ENCODE measurements around the gene SEMA3B.

The SEMA3B gene

GRCh38 chr3:50245251-50245745 lies 23.6 kb upstream of the SEMA3B start:
- H3K27me3 Mint-ChIP-seq, result no peaks in the 10 kb centered on the region
- peaks cover 86% of the 10 kb centered on the region for H3K4me1 Mint-ChIP-seq (ENCODE audit: low read depth)
- peaks cover 7% of the 10 kb centered on the region for H3K36me3 Mint-ChIP-seq (ENCODE audit: low read depth)
- H3K9me3 Mint-ChIP-seq, result no peaks in the 10 kb centered on the region
- H3K27ac Mint-ChIP-seq, result peak overlapping the region; percentile 97
- peak overlapping the region; percentile 80 for H3K4me3 Mint-ChIP-seq

GRCh38 chr3:50245831-50246516 lies 23.0 kb upstream of the SEMA3B start:
- Mint-ChIP-seq H3K27me3 (no peaks in the 10 kb centered on the region), H3K27ac (peak overlapping the region; percentile 97), H3K4me1 (ENCODE audit: low read depth) (peaks cover 88% of the 10 kb centered on the region), H3K9me3 (no peaks in the 10 kb centered on the region), H3K4me3 (peak overlapping the region; percentile 80), H3K36me3 (ENCODE audit: low read depth) (peaks cover 8% of the 10 kb centered on the region)

DNA sequence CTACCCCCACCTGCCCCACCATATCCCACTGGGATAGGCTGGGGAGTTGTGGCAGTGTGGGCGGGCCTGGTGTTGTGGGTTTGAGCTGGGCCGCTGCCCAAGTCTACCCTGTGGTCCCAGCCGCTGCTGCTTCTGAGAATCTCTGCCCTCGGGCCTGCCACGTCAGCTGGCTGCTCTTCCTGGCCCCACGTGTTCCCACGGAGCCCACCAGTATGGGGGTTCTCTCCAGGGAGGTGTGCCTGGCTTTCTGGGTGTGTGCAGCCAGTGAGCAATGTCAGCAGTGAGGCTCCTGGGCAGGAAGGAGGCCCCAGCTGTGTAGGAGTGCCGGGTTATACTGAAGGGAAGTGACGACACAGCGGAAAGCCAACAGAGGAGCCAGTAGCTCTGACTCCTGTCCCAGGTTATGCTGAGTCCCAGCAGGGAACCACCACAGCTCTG lies 22.4 kb upstream of the SEMA3B start:
- Mint-ChIP-seq H3K36me3 (ENCODE audit: low read depth) (peaks cover 12% of the 10 kb centered on the region), H3K9me3 (no peaks in the 10 kb centered on the region), H3K27ac (peak overlapping the region; percentile 97), H3K4me3 (peak overlapping the region; percentile 80), H3K27me3 (no peaks in the 10 kb centered on the region), H3K4me1 (ENCODE audit: low read depth) (peaks cover 88% of the 10 kb centered on the region)

DNA sequence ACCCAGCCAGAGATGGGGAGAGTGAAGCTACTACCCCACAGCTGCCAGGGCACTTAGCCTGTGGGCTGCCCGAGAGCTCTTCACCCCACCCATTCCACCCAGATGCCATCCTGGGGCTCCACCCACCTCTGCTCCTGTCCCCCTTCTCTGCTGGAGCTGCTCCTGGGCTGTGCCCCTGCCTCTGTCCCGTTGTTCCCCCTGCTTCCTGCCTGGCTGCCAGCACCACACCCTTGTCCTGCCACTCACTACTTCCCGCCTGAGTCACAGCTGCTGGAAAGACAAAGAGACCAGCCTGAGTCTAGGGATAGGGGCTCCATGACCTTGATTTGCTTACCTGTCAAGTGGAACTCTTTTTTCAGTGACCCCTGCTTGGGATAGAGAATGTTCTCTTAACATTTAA lies 20.6 kb upstream of the SEMA3B start:
- peaks cover 71% of the 10 kb centered on the region for H3K4me1 Mint-ChIP-seq (ENCODE audit: low read depth)
- no peaks in the 10 kb centered on the region for H3K9me3 Mint-ChIP-seq
- peak overlapping the region; percentile 87 for H3K27ac Mint-ChIP-seq
- no peaks in the 10 kb centered on the region for H3K27me3 Mint-ChIP-seq
- H3K36me3 Mint-ChIP-seq (ENCODE audit: low read depth), result peaks cover 12% of the 10 kb centered on the region
- H3K4me3 Mint-ChIP-seq, result no peak overlapping the region

DNA sequence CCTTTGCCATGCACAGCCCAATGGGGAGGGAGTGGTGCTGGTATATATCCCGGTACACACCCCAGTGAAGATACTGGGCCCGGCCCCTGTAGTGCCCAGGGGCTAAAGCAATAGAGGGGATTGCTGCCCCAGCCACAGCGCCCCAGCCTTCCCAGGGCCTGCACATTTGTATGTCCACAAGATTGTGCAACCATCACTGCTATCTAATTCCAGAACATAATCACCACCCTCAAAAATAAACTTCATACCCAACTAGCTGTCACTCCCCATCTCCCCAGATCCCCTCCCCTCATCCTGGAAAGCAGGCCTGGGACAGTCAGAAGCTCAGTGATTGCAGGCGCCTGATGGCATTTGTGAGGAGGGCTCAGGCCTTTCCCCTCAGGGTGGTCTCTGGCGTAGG lies 19.5 kb upstream of the SEMA3B start:
- H3K36me3 Mint-ChIP-seq (ENCODE audit: low read depth), result peaks cover 10% of the 10 kb centered on the region
- no peaks in the 10 kb centered on the region for H3K27me3 Mint-ChIP-seq
- peaks cover 61% of the 10 kb centered on the region for H3K4me1 Mint-ChIP-seq (ENCODE audit: low read depth)
- H3K27ac Mint-ChIP-seq, result peak overlapping the region; percentile 61
- H3K4me3 Mint-ChIP-seq, result no peak overlapping the region
- H3K9me3 Mint-ChIP-seq, result no peaks in the 10 kb centered on the region

DNA sequence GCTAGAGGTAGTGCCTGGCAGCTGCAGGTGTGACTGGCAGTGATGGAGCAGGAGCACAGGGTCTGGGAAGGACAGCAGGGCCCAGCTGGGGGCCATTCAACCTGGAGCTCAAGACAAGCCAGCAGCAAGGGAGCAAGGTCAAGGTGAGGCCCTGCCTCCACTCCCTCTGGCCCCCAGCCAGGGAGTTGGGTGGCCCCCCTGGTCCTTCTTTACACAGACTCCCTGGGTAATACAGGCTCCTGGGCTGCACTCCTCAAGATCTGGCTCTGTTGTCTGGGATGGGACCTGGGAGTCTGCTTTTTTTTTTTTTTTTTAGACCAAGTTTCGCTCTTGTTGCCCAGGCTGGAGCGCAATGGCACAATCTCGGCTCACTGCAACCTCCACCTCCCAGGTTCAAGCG lies 18.4 kb upstream of the SEMA3B start:
- Mint-ChIP-seq H3K27me3 (no peaks in the 10 kb centered on the region), H3K9me3 (no peaks in the 10 kb centered on the region), H3K36me3 (ENCODE audit: low read depth) (peaks cover 10% of the 10 kb centered on the region), H3K27ac (no peak overlapping the region), H3K4me3 (no peak overlapping the region), H3K4me1 (ENCODE audit: low read depth) (peaks cover 51% of the 10 kb centered on the region)

DNA sequence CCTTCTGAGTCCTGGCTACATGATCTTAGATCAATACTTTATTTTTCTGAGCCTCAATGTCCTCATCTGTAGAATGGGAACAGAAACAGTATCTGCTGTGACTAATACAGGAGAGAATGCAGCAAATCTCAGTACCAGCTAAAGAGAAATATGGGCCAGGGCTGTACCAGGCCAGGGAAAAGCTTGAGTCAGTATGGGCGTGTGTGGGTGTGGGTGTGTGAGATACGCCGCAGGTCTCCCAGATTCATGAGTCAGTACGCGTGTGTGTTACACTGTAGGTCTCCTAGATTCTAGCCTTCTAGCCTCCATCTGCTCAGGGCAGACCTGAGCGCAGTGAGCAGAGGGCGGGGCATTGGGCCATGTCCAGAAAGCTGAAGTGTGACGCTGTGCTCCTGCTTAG lies 17.7 kb upstream of the SEMA3B start:
- Mint-ChIP-seq H3K4me3 (no peak overlapping the region), H3K9me3 (no peaks in the 10 kb centered on the region), H3K36me3 (ENCODE audit: low read depth) (peaks cover 10% of the 10 kb centered on the region), H3K4me1 (ENCODE audit: low read depth) (peaks cover 43% of the 10 kb centered on the region), H3K27me3 (no peaks in the 10 kb centered on the region), H3K27ac (peak overlapping the region; percentile 83)

DNA sequence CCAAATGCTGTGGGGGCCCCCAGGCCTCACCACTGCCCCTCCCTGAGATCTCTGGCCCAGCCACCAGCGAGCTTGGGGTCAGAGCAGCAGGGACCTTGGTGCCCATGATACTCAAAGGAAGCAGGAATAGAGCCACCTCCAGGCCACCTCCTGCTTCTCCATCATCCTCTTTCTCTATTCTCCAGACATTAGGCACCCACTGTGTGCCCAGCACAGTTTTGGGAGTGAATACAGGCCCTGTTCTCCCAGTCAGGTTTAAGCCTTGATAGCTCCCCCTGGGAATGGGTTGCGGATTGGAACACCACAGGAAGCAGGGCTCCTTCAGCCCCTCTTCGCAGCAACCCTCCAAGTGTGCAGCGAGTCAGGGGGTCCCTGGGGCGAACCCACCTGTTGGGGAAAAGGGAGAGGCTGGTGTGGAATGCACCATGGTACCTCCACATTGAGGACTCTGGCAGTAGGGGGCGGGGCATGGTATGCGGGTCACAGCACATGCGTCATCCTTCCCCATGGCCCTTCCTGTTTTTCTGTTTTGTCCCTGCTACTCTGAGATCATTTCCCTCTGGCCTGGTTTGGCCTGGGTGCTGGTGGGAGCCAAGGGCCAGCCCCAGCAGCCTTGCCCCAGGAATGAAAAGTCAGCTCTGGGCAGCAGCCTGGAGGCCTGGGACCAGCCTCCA lies 14.2 kb upstream of the SEMA3B start:
- Mint-ChIP-seq H3K27me3 (no peaks in the 10 kb centered on the region), H3K9me3 (no peaks in the 10 kb centered on the region), H3K4me1 (ENCODE audit: low read depth) (peaks cover 22% of the 10 kb centered on the region), H3K27ac (no peak overlapping the region), H3K4me3 (no peak overlapping the region), H3K36me3 (ENCODE audit: low read depth) (peaks cover 20% of the 10 kb centered on the region)

GRCh38 chr3:50255251-50255615 lies 13.7 kb upstream of the SEMA3B start:
- Mint-ChIP-seq H3K36me3 (ENCODE audit: low read depth) (peaks cover 20% of the 10 kb centered on the region), H3K27ac (no peak overlapping the region), H3K27me3 (no peaks in the 10 kb centered on the region)

GRCh38 chr3:50256978-50257890 lies 11.7 kb upstream of the SEMA3B start:
- Mint-ChIP-seq H3K27me3 (no peaks in the 10 kb centered on the region), H3K36me3 (ENCODE audit: low read depth) (peaks cover 14% of the 10 kb centered on the region), H3K4me1 (ENCODE audit: low read depth) (peaks cover 4% of the 10 kb centered on the region), H3K4me3 (no peak overlapping the region), H3K9me3 (no peaks in the 10 kb centered on the region), H3K27ac (no peak overlapping the region)

More at GRCh38 chr3:50255251-50255615, 13.7 kb upstream of the SEMA3B start:
- Mint-ChIP-seq H3K4me3 (no peak overlapping the region), H3K9me3 (no peaks in the 10 kb centered on the region), H3K4me1 (ENCODE audit: low read depth) (peaks cover 19% of the 10 kb centered on the region)

DNA sequence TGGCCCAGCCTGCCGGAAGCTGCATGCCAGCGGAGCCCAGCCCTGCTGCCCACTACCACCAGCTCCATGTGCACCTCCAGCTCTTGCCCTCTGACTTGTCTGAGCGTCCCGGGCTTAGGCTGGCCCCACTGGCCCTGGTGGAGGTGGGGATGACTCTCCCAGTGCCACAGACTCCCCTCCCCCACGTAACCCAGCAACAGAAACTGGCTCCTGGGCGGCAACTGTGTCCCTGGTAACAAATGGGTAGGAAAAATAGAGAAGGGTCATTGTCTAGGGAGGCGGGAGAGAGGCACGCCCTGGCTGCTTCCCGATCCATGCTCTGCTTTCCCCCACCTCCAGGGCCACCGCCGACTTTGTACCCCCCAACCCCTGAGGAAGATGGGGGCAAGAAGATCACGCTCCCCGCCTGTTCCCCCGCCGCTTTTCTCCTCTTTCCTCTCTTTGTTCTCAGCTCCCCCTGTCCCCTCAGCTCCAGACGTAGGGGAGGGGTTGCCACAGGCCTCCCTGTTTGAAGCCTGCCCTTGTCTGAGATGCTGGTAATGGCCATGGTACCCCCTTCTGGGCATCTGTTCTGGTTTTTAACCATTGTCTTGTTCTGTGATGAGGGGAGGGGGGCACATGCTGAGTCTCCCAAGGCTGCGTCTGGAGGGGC lies 10.8 kb upstream of the SEMA3B start:
- peaks cover 14% of the 10 kb centered on the region for H3K36me3 Mint-ChIP-seq (ENCODE audit: low read depth)
- H3K9me3 Mint-ChIP-seq, result no peaks in the 10 kb centered on the region
- no peak overlapping the region for H3K4me3 Mint-ChIP-seq
- no peak overlapping the region for H3K27ac Mint-ChIP-seq
- peaks cover 4% of the 10 kb centered on the region for H3K4me1 Mint-ChIP-seq (ENCODE audit: low read depth)
- no peaks in the 10 kb centered on the region for H3K27me3 Mint-ChIP-seq

GRCh38 chr3:50258979-50259378 lies 10.0 kb upstream of the SEMA3B start:
- Mint-ChIP-seq H3K36me3 (ENCODE audit: low read depth) (peaks cover 14% of the 10 kb centered on the region), H3K27ac (no peak overlapping the region), H3K4me3 (no peak overlapping the region), H3K9me3 (no peaks in the 10 kb centered on the region), H3K4me1 (ENCODE audit: low read depth) (peaks cover 4% of the 10 kb centered on the region), H3K27me3 (no peaks in the 10 kb centered on the region)

DNA sequence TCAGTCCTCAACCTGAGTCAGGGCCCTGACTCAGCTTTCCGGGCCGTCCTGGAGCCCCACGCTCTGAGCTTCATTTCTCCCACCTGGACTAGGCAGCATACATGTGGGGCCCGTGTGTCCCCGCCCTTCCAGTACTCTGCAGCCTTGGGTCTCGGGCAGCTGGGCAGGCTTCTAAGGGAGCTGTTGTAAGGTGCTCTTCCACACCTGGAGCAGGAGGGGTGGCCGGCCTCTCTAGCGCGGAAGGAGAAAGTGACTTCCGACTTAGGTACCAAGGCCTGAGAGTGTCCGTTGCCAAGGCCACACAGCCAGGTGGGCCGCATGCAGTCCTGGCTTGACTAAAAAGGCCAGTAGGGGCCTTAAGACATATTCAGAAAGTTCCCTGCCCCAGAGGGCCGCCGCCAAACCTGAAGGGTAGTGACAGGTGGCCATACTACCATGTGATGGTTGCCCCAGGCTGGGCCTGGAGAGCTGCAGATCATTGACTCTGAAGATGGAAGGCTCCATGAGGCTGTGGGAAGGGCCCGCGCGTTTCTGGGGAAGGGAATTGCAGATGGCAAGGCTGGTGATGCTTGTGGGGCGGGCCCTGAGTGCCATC lies 9.4 kb upstream of the SEMA3B start:
- Mint-ChIP-seq H3K27me3 (no peaks in the 10 kb centered on the region), H3K4me3 (peak overlapping the region; percentile 50), H3K4me1 (ENCODE audit: low read depth) (peaks cover 4% of the 10 kb centered on the region), H3K36me3 (ENCODE audit: low read depth) (peaks cover 14% of the 10 kb centered on the region), H3K27ac (no peak overlapping the region), H3K9me3 (no peaks in the 10 kb centered on the region)

Data from stimulated activated naive CD8-positive, alpha-beta T cell treated with anti-CD3 and anti-CD28 coated beads, Interleukin-15, Interleukin-2, amounts not matched to agents 100 ng/mL and 50 ng/mL, for 24 hours (primary cell).